OCI-LY3 (cell line): ENCODE data around the gene LINGO1.

Experiments
- EZH2phosphoT487 ChIP-seq: fragments of 200-600 bp; shearing (Covaris generic); IDR thresholded peaks from 2 replicates; pipeline ENCODE4 v1.6.1; 2018; ENCODE audit warnings: antibody characterized with exemption, mixed run types, low read depth
- TF ChIP-seq, protein P1 (sequence below): fragments of 200-600, 300-600 bp; sonication (generic); IDR thresholded peaks from 2 replicates; pipeline ENCODE4 v1.5.1; 2014; ENCODE audit warnings: antibody characterized with exemption, low read length, low read depth

- TF ChIP-seq, protein P1, sequence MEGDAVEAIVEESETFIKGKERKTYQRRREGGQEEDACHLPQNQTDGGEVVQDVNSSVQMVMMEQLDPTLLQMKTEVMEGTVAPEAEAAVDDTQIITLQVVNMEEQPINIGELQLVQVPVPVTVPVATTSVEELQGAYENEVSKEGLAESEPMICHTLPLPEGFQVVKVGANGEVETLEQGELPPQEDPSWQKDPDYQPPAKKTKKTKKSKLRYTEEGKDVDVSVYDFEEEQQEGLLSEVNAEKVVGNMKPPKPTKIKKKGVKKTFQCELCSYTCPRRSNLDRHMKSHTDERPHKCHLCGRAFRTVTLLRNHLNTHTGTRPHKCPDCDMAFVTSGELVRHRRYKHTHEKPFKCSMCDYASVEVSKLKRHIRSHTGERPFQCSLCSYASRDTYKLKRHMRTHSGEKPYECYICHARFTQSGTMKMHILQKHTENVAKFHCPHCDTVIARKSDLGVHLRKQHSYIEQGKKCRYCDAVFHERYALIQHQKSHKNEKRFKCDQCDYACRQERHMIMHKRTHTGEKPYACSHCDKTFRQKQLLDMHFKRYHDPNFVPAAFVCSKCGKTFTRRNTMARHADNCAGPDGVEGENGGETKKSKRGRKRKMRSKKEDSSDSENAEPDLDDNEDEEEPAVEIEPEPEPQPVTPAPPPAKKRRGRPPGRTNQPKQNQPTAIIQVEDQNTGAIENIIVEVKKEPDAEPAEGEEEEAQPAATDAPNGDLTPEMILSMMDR: no peak
- no peak for TF ChIP-seq EZH2phosphoT487
Measured at GRCh38 chr15:77577366-77577950, 55.3 kb downstream of the LINGO1 start.
